ENCODE data around the gene CIC. TPM values are rescaled to one million over a fixed set of nuclear protein-coding genes. Genes with fewer than 3 reads are reported as not detected.

The CIC gene
- total and polyA plus RNA-seq, 9 of the 15 experiments (the other 6 are each of a cell fraction or from before 2014, with no cell fraction given) = 0.07 to 44.7 (median 8.6) TPM

GRCh38 chr19:42255766-42256745 lies 13.0 kb upstream of the CIC start:
- peak in 1 of 4 experiments; percentile 54 for DNase-seq (ENCODE audit: extremely low read depth in 1 of 4, low spot score in 3 of 4)
- peak overlapping the region; percentile 81 for H2AFZ ChIP-seq (ENCODE audit: low read depth, low read length)
- ChIA-PET CTCF (ENCODE audit: low intra/inter-chr PET ratio) (no interaction called here), POLR2A (interaction anchor here (0.6 to 1.3 kb wide), 4 partner anchors 9 to 19 kb away, joined by 3 to 6 read pairs (median 4); no protein-coding TSS in a partner anchor)
- H3K9ac ChIP-seq (ENCODE audit: insufficient read depth in 1 of 2, low read depth in 2 of 2, low read length in 2 of 2) = peak overlapping the region; percentile 53 to 91; a peak in 3 of 4 replicates
- intact Hi-C loops (cut with micrococcal nuclease) (loop anchor here (2.0 kb wide), 1 partner anchor 13 kb away; the partner anchor contains the start of gene CIC), in situ Hi-C loops (cut with MboI) (no loop called here)
- WGBS (ENCODE audit: insufficient coverage, low coverage, missing lambda C conversion rate) = 13% methylated on average over 28 of the region's 38 CpGs
- H3K79me2 ChIP-seq (ENCODE audit: control insufficient read depth, insufficient read depth, low read length) = peaks cover 37% of the 10 kb centered on the region
- peaks cover 18 to 50% of the 10 kb centered on the region in 2 experiments for H3K4me1 ChIP-seq (replicated peaks in 1 of 2; ENCODE audit: control insufficient read depth in 2 of 2, insufficient read depth in 2 of 2, low read length in 2 of 2)
- H3K9me1 ChIP-seq (ENCODE audit: control insufficient read depth, insufficient read depth, low read length) = peaks cover 7% of the 10 kb centered on the region
- H4K20me1 ChIP-seq (replicated peaks; ENCODE audit: control insufficient read depth, insufficient read depth, low read length) = peaks cover 10% of the 10 kb centered on the region; the same call in 1 of the 2 replicates
- H3K4me2 ChIP-seq (ENCODE audit: insufficient read depth, low read length) = peak overlapping the region; percentile 83
- no peaks in the 10 kb centered on the region for H3K27me3 ChIP-seq (ENCODE audit: control insufficient read depth in 2 of 2, insufficient read depth in 2 of 2, low read length in 2 of 2)
- ATAC-seq = no peak
- H3K27ac ChIP-seq (ENCODE audit: extremely low read depth, low read depth, low read length) = peak overlapping the region; percentile 44; the same call in 1 of the 3 replicates
- peak; percentile 86 for FAIRE-seq
- no TSS peak for BruUV-seq (replicated peaks)
- peak overlapping the region; percentile 98 for H3K4me3 ChIP-seq
- H3K9me3 ChIP-seq (replicated peaks; ENCODE audit: control insufficient read depth, insufficient read depth, low read depth, low read length) = no peaks in the 10 kb centered on the region
- peaks cover 14% of the 10 kb centered on the region; the same call in 2 of the 3 replicates for H3K36me3 ChIP-seq (ENCODE audit: control insufficient read depth, insufficient read depth, low read length)
- TF ChIP-seq OTX1 (CRISPR knock-in tag; IDR thresholded peaks at IDR 0.05) = no peak
- TF ChIP-seq ZNF174 (CRISPR knock-in tag; IDR thresholded peaks at IDR 0.05) = no peak
- no peak for TF ChIP-seq HDAC8 (tag; IDR thresholded peaks at IDR 0.05)
- TF ChIP-seq UBTF (IDR thresholded peaks at IDR 0.05; ENCODE audit: borderline replicate concordance in 1 of 2, low read depth in 2 of 2, low read length in 2 of 2) = peak in 1 of 2 experiments; percentile 70; a peak in 1 of 4 replicates
- TF ChIP-seq HMG20A (CRISPR knock-in tag; conservative IDR thresholded peaks at IDR 0.05) = no peak
- no peak for TF ChIP-seq ARID3A (IDR thresholded peaks at IDR 0.05; ENCODE audit: borderline replicate concordance, low read depth, low read length)
- TF ChIP-seq KDM1A (IDR thresholded peaks at IDR 0.05) = peak; percentile 29 to 71; a peak in 3 of 4 replicates
- no peak for TF ChIP-seq RFX5 (IDR thresholded peaks at IDR 0.05; ENCODE audit: low read depth, low read length)
- no peak for TF ChIP-seq MTA2 (IDR thresholded peaks at IDR 0.05; ENCODE audit: low read depth)
- no peak for TF ChIP-seq ZNF586 (CRISPR knock-in tag; conservative IDR thresholded peaks at IDR 0.05)
- 0 out of 4 replicates have a peak, but pooled peaks of 1 of the 2 experiments have one; percentile 34 for TF ChIP-seq HDAC1 (IDR thresholded peaks at IDR 0.05)
- no peak for TF ChIP-seq ZNF224 (CRISPR knock-in tag; IDR thresholded peaks at IDR 0.05)
- TF ChIP-seq PHB (CRISPR knock-in tag; IDR thresholded peaks at IDR 0.05) = no peak
- TF ChIP-seq ETS2 (tag; IDR thresholded peaks at IDR 0.05; ENCODE audit: borderline replicate concordance, poor library complexity, severe bottlenecking) = no peak
- no peak for TF ChIP-seq ZNF561 (CRISPR knock-in tag; conservative IDR thresholded peaks at IDR 0.05)
- TF ChIP-seq CHCHD3 (CRISPR knock-in tag; IDR thresholded peaks at IDR 0.05) = no peak
- TF ChIP-seq ESRRA (IDR thresholded peaks at IDR 0.05; ENCODE audit: borderline replicate concordance, low read depth) = no peak
